KG1 (cell line): ENCODE results near the gene TMEM169.
"Not testable (repeated sequence)": the region's sequence is repeated elsewhere in the genome, so short reads cannot be mapped to it uniquely, and the experiment has no call there.

Source experiments
- DNase-seq: peaks from one replicate; lab custom pipeline; 2025; lab: John Stamatoyannopoulos, UW

Gene TMEM169

DNA sequence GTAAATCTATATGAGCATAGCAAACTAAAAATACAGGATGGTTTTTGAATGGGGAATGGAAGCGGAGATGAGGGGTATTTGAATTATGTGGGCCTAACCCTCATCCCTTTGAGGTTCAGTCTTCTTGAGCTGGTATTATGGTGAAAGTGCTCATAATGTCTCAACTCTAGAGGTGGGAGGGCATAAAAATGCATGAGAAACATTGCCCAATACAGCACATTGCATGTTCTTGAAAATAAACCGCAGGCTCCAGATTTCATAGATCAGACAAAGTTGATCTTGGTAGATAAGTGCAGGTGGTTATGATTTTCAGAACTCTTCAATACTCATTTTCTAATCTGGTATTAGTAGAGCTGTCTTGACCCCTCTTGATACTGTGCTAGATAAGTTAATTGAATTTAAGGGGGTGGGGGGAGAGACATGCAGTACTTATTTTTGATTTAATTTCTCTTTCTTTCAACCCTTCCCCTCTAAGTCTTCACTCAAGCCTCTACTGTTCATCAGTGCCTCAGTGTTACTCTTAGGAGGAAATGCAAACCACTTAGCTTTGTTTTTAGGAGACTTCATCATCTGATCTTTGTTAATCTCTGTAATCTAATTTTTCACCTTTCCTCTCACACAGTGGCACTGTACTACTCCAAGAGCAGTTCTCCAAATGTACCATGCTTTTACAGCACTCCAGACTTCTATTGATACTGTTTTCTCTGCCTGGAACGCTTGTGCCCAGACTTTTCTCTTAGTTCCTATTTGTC, 49.6 kb downstream of the TMEM169 start:
- DNase-seq = no peak

- DNase-seq = no peak
These were observed 50.9 kb downstream of the TMEM169 start for GRCh38 chr2:216132585-216132984.

DNA sequence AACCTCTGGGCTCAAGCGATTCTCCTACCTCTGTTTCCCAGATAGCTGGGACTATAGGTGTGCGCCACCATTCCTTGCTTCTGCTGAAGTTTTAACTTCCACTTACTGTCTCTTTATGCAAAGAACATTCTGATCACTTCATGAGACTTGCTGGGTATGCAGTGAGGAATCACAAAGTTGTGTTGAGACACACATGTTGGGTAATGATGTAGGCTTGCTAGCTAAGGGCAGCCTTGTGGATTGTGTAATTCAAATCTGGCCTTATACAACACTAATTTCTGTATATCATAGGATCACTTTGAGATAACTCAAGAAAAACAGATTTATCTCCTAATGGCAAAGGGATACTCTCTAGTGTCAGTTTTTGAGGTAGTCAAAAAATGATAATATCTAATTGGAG, 51.7 kb downstream of the TMEM169 start:
- no peak for DNase-seq

DNA sequence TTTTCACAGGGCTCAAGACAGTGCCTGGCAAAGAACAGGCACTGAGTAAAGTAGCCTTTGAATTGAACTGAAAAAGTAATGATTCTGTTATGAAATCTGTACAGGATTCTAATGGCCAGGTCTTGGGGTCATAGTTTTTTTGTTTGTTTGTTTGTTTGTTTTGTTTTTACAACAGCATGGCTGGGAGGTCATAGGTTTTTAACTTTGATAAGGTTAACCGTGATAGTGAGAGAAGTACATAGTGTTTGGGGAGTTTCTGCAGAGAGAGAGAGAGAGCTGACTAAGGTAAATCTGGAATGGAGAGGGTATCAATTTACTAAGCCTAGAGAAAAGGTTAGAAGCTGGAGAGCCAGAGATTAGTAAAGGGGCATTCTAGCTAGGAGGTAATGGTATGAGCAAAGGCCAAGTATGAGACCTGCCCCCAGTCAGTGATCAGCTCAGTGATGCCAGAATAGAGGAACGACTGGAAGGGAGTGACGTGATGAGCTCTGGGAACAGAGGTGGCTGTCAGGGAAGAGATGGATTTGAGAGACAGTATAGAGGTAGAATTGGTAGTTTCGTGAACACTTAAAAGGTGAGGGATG, 53.3 kb downstream of the TMEM169 start:
- DNase-seq = no peak

- no peak for DNase-seq
These were observed 58.2 kb downstream of the TMEM169 start for GRCh38 chr2:216139884-216140283.

GRCh38 chr2:216141516-216141915, 59.8 kb downstream of the TMEM169 start:
- DNase-seq = not testable (repeated sequence)

DNA sequence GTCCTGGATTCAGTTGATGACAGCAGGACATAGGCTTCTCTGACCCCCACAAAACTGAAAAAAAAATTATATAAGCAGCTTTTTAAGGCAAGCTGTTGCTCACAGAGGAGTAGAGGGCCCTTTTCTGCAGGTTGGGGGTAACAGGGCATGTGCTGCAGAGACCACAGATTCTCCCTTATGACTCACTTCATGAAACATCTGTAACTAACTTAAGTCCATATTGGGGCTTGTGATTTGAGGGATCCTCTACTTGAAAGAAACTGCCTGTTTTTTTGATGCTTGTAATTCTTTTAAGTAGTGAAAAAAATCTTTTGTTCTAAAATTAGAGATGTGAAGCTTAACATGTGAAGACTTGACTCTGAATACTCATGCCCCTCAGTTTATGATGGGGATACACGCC, 60.8 kb downstream of the TMEM169 start:
- no peak for DNase-seq

DNA sequence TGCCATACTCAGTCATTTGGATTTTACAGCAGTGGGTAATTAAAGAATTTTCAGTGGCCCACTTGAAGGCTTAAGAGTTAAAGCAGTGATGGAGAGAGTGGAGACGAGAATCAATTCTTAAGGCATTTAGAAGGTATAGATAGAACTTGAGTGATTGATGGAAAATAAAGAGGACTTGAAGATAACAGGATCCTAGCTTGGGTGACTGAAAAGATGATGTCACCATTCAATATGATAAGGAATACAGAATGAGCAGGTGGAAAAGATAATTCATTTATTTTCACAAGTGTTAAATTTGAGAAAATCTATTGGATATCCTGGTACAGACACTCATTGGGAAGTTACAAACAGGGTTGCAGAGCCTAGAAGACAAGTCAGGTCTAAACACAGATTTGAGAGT, 62.7 kb downstream of the TMEM169 start:
- DNase-seq = no peak

DNA sequence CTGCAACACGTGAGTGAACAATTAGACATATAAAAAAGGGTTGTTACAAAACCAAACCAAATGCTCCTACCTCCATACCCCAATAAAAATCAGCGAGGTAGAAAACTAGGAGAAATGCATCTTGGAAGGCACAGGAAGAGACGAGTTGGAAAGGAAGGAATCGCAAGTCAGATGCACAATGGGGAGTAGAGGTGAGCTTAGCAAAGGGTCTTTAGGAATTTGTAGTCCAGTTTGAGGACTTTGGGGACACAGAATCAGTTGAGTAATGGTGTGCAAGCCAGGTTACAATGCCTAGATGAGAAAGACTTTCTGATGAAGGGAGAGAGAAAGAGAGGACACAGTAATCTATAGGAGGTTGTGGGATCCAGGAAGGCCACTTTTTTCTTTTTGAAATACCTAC, 63.1 kb downstream of the TMEM169 start:
- DNase-seq = no peak

- no peak for DNase-seq
These were observed 64.9 kb downstream of the TMEM169 start for GRCh38 chr2:216146573-216146972.

DNA sequence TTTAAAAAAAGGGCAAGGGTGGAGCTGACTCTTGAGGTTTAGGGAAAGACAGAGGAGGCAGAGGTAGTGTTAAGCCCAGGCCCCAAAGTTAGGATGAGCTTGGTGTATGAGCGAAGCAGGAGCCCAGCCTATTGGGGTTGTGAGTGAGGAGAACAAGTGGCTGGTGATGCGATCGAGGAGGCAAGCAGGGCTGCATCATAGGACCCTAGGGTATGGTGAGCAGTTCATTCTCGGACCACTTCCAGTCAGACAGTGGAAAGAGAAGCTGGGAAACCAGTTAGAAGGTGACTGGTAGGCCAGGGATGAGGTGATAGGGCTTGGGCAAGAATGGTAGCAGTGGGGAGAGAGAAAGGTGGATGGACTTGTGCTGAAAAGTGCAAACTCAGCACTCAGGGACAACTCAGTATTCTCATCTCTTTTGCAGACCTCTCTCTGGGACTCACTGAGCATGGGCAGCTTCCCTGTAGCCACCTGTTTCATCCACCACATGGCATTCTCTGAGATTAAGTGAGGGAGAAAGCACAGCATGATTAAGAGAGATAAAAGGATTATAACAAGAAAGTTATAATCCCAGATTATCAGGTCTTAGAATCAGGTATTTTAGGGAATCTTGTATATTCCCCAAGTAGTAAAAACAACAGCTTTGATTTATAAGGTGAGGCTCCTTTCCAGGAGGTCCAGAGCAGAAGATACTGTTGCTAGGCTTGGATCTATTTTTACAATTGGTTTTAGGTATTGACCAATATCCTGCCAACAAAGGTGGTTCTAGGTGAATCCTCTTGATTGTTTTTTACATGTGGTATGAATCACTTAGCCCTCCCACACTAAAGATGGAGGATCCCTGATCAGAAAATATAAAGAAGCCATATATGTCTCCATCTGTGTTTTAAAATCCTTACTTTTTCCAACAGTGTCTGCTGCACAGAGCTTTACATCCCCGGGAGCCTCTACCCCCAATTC, 65.7 kb downstream of the TMEM169 start:
- DNase-seq = no peak

DNA sequence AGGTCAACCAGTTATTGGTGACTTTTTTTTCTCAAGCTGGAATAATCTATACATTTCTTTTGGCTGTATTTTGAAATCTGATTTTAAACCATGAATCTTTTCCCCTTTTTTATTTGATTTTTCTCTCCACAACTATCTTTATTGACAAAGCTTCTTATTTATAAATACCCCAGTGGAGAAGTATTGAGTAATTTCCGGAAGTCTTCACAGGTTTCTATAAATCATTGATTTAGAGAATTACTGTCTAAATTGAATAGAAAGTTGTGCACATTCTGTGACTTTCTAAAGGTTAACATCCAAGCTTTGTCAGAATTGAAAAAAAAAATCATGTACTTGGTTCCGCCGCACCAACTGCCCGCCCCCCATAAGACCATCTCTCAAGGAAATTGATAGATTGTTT, 67.3 kb downstream of the TMEM169 start:
- DNase-seq = no peak

DNA sequence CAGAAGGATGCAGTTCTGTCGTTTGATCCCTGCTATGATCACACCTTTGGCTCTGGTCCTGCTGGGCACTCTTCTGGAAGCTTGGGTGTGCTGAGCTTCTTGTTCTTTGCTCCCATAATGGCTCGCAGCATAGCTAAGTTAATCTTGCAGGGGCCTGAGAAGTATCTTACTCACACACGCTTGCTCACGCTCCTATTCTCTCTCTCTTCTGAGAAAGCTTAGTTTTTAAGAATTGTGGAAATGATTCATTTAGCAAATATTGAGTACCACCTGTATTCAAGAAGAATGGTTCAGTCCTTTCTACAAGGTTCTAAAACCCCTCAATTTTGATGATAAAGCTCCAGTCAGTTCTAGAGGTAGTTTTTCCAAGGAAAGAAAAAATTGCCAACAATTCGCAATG, 68.0 kb downstream of the TMEM169 start:
- no peak for DNase-seq

DNA sequence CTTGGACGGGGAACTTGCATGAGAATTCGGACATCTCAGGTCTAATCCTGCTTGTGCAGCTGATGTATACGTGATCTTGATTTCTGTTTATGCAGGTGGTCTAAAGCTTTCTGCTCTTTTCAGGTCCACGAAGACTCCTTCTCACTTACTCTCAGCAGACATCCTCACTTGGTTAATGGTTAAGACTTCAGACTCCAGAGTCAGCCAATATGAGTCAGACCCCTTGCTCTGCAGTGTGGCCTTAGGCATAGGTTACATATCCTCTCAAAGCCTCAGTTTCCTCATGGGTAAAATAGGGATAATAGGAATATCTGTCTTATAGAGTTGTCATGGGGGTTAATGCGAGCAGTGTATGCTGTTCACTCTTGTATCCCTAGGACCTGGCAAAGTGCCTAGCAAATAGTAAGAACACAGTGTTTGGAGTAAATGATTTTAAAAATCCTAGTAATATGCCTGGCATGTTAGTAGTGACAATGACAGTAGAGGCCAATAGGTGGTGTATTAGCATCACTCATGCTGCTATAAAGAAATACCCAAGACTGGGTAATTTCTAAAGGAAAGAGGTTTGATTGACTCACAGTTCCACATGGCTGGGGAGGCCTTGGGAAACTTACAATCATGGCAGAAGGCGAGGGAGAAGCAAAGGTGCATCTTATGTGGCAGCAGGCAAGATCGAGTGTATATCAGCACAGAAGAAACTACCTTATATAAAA, 69.8 kb downstream of the TMEM169 start:
- no peak for DNase-seq
